ENCODE results near the gene CDK5R2. TPM values are rescaled to one million over a fixed set of nuclear protein-coding genes. Genes with fewer than 3 reads are reported as not detected.

The CDK5R2 gene
- total RNA-seq, 1 experiment from 2014 or later = 0.18 TPM

- no TSS peak for BruUV-seq (replicated peaks)
- DNase-seq = no peak
- Histone ChIP-seq H3K27me3 (replicated peaks; ENCODE audit: control insufficient read depth, insufficient read depth, low read length) (no peaks in the 10 kb centered on the region), H3K4me3 (ENCODE audit: low read depth, low read length) (no peak overlapping the region), H3K4me1 (peaks cover 12% of the 10 kb centered on the region), H3K9me3 (no peaks in the 10 kb centered on the region), H3K36me3 (ENCODE audit: control insufficient read depth, insufficient read depth, low read length) (no peaks in the 10 kb centered on the region)
- ChIA-PET POLR2A (no interaction called here), CTCF (interaction anchor here (1.1 to 2.8 kb wide), 2 partner anchors 20 to 286 kb away, joined by 5 to 18 read pairs; no protein-coding TSS in a partner anchor)
- no peak overlapping the region for H3K4me3 Mint-ChIP-seq (ENCODE audit: unreplicated experiment)
- peaks cover 7% of the 10 kb centered on the region for H3K27me3 Mint-ChIP-seq (ENCODE audit: insufficient read depth, unreplicated experiment)
- H3K27ac Mint-ChIP-seq (ENCODE audit: unreplicated experiment) = no peak overlapping the region
- intact Hi-C loops (cut with micrococcal nuclease; ENCODE audit: unreplicated experiment) = no loop called here
- H3K36me3 Mint-ChIP-seq (ENCODE audit: insufficient read depth, unreplicated experiment) = no peaks in the 10 kb centered on the region
- TF ChIP-seq, protein P1, sequence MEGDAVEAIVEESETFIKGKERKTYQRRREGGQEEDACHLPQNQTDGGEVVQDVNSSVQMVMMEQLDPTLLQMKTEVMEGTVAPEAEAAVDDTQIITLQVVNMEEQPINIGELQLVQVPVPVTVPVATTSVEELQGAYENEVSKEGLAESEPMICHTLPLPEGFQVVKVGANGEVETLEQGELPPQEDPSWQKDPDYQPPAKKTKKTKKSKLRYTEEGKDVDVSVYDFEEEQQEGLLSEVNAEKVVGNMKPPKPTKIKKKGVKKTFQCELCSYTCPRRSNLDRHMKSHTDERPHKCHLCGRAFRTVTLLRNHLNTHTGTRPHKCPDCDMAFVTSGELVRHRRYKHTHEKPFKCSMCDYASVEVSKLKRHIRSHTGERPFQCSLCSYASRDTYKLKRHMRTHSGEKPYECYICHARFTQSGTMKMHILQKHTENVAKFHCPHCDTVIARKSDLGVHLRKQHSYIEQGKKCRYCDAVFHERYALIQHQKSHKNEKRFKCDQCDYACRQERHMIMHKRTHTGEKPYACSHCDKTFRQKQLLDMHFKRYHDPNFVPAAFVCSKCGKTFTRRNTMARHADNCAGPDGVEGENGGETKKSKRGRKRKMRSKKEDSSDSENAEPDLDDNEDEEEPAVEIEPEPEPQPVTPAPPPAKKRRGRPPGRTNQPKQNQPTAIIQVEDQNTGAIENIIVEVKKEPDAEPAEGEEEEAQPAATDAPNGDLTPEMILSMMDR (IDR thresholded peaks at IDR 0.05; ENCODE audit: insufficient read depth in 1 of 2, low read depth in 1 of 2, low read length in 1 of 2, severe bottlenecking in 1 of 2, unreplicated experiment in 1 of 2) = no peak
- H3K4me1 Mint-ChIP-seq (ENCODE audit: low read depth, unreplicated experiment) = peaks cover 6% of the 10 kb centered on the region
- H3K9me3 Mint-ChIP-seq (ENCODE audit: unreplicated experiment) = no peaks in the 10 kb centered on the region
These were observed 49.8 kb downstream of the CDK5R2 start for GRCh38 chr2:219009294-219009693.

DNA sequence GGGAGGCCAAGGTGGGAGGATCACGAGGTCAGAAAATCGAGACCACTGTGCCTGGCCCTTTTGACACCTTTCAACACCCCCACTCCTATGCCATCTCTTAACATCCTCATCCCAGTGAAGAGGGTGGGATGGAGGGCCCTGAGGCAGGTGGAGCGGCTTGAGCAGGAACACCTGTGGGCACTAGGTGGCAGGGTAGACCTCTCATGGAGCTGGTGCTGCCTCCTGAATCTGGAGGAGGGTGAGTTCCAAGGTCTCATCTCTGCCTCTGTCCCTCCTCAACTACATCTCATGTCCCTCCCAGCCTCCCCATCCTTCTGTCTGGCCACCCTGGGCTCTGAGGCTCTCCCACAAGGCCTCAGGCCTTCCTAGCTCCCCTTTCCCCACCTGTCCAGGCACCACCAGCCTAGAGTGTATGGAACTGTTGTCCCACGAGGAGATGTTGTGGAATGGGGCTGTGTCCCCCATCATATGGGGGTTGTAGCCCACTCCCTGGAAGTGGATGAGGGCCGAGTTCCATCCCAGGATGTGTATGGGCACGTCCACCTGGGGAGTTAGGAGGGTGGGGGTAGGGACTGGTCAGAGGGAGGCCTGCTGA is 50.8 kb downstream of the CDK5R2 start:
- H3K27me3 ChIP-seq (replicated peaks; ENCODE audit: control insufficient read depth, insufficient read depth, low read length) = no peaks in the 10 kb centered on the region
- intact Hi-C loops (cut with micrococcal nuclease; ENCODE audit: unreplicated experiment) = no loop called here
- no TSS peak for BruUV-seq (replicated peaks)
- DNase-seq = peak; percentile 66 to 73
- ChIA-PET POLR2A (interaction anchor here (1.0 kb wide), 1 partner anchor 17 kb away, joined by 3 read pairs; no protein-coding TSS in a partner anchor), CTCF (interaction anchor here (0.5 to 1.4 kb wide), 14 partner anchors 8 to 144 kb away, joined by 3 to 26 read pairs (median 4); no protein-coding TSS in a partner anchor)
- peaks cover 6% of the 10 kb centered on the region for H3K4me1 Mint-ChIP-seq (ENCODE audit: low read depth, unreplicated experiment)
- no peaks in the 10 kb centered on the region for H3K36me3 ChIP-seq (ENCODE audit: control insufficient read depth, insufficient read depth, low read length)
- no peak overlapping the region for H3K4me3 ChIP-seq (ENCODE audit: low read depth, low read length)
- H3K4me3 Mint-ChIP-seq (ENCODE audit: unreplicated experiment) = no peak overlapping the region
- H3K9me3 ChIP-seq = no peaks in the 10 kb centered on the region
- H3K36me3 Mint-ChIP-seq (ENCODE audit: insufficient read depth, unreplicated experiment) = no peaks in the 10 kb centered on the region
- H3K4me1 ChIP-seq = peaks cover 12% of the 10 kb centered on the region
- no peaks in the 10 kb centered on the region for H3K9me3 Mint-ChIP-seq (ENCODE audit: unreplicated experiment)
- H3K27ac Mint-ChIP-seq (ENCODE audit: unreplicated experiment) = no peak overlapping the region
- H3K27me3 Mint-ChIP-seq (ENCODE audit: insufficient read depth, unreplicated experiment) = peaks cover 6% of the 10 kb centered on the region
- TF ChIP-seq, protein P1 (IDR thresholded peaks at IDR 0.05; ENCODE audit: insufficient read depth in 1 of 2, low read depth in 1 of 2, low read length in 1 of 2, severe bottlenecking in 1 of 2, unreplicated experiment in 1 of 2) = peak; percentile 66 to 83

- no TSS peak for BruUV-seq (replicated peaks)
- Histone ChIP-seq H3K4me3 (ENCODE audit: low read depth, low read length) (no peak overlapping the region), H3K4me1 (peaks cover 12% of the 10 kb centered on the region), H3K9me3 (no peaks in the 10 kb centered on the region), H3K36me3 (ENCODE audit: control insufficient read depth, insufficient read depth, low read length) (no peaks in the 10 kb centered on the region), H3K27me3 (replicated peaks; ENCODE audit: control insufficient read depth, insufficient read depth, low read length) (no peaks in the 10 kb centered on the region)
- DNase-seq = no peak
- H3K4me3 Mint-ChIP-seq (ENCODE audit: unreplicated experiment) = no peak overlapping the region
- H3K36me3 Mint-ChIP-seq (ENCODE audit: insufficient read depth, unreplicated experiment) = no peaks in the 10 kb centered on the region
- ChIA-PET POLR2A (no interaction called here), CTCF (interaction anchor here (1.1 to 1.4 kb wide), 2 partner anchors 9 to 14 kb away, joined by 10 to 26 read pairs; no protein-coding TSS in a partner anchor)
- TF ChIP-seq, protein P1 (IDR thresholded peaks at IDR 0.05; ENCODE audit: insufficient read depth in 1 of 2, low read depth in 1 of 2, low read length in 1 of 2, severe bottlenecking in 1 of 2, unreplicated experiment in 1 of 2) = no peak
- H3K9me3 Mint-ChIP-seq (ENCODE audit: unreplicated experiment) = no peaks in the 10 kb centered on the region
- H3K4me1 Mint-ChIP-seq (ENCODE audit: low read depth, unreplicated experiment) = peaks cover 6% of the 10 kb centered on the region
- no peak overlapping the region for H3K27ac Mint-ChIP-seq (ENCODE audit: unreplicated experiment)
- H3K27me3 Mint-ChIP-seq (ENCODE audit: insufficient read depth, unreplicated experiment) = peaks cover 3% of the 10 kb centered on the region
- intact Hi-C loops (cut with micrococcal nuclease; ENCODE audit: unreplicated experiment) = no loop called here
These were observed 51.4 kb downstream of the CDK5R2 start for GRCh38 chr2:219010873-219011272.

Small RNA genes within 50 kb of the gene (microRNA-seq; reads per million reads assigned to microRNA genes)
- gene MIR375 = 1,141 reads per million, percentile 88 among the genes with 10 or more reads in this experiment

Other genes with a start within 250 kb of the CDK5R2 start
- 86.6 and 87.9 TPM in 2 replicates for gene TTLL4, start 248.8 kb upstream of the CDK5R2 start, total RNA-seq (2022)
- 20.9 and 26.8 TPM in 2 replicates for gene CYP27A1, start 177.5 kb upstream of the CDK5R2 start, total RNA-seq (2022)
- not detected in 2 replicates for gene PRKAG3, start 127.9 kb upstream of the CDK5R2 start, total RNA-seq (2022)
- gene WNT6, start 99.9 kb upstream of the CDK5R2 start, total RNA-seq (2022) = 18.3 and 20.3 TPM in 2 replicates
- 0.81 and 1.2 TPM in 2 replicates for gene WNT10A, start 78.8 kb upstream of the CDK5R2 start, total RNA-seq (2022)
- not detected in 2 replicates for gene FEV, start 25.5 kb downstream of the CDK5R2 start, total RNA-seq (2022)
- gene CRYBA2, start 33.8 kb downstream of the CDK5R2 start, total RNA-seq (2022) = 0.59 TPM in 1 of 2 replicates, not detected in the other
- 0.34 and 0.77 TPM in 2 replicates for gene CFAP65, start 81.8 kb downstream of the CDK5R2 start, total RNA-seq (2022)
- 19.0 and 22.6 TPM in 2 replicates for gene IHH, start 101.3 kb downstream of the CDK5R2 start, total RNA-seq (2022)
- 28.5 and 29.6 TPM in 2 replicates for gene NHEJ1, start 201.1 kb downstream of the CDK5R2 start, total RNA-seq (2022)
- 6.5 and 7.1 TPM in 2 replicates for gene SLC23A3, start 210.4 kb downstream of the CDK5R2 start, total RNA-seq (2022)
- gene CNPPD1, start 217.3 kb downstream of the CDK5R2 start, total RNA-seq (2022) = 59.3 and 62.9 TPM in 2 replicates
- 59.5 and 62.0 TPM in 2 replicates for gene RETREG2, start 218.6 kb downstream of the CDK5R2 start, total RNA-seq (2022)
- 37.3 and 41.8 TPM in 2 replicates for gene ZFAND2B, start 247.1 kb downstream of the CDK5R2 start, total RNA-seq (2022)